Measurements from ENCODE around the gene CFAP157.

CFAP157 gene

DNA sequence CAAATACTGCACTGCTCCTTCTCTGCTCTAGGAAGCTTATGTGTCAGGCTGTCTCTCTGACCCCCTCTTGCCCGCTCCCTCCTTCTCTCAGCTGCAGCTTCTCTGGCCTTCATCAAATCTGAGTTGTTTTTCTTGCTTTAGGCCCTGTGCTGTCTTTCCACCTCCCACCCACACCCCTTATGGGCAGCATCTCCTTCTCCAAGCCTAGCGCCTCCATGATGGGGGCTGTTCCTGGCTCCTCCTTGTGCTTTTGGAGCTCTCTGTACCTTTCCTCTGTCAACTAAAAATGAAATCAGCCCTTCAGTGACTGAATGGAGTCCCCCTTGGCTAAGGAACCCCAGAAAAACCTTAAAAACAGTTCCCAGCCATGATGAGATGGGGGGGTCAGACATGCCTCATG lies 6.6 kb upstream of the CFAP157 start:
- no peak overlapping the region for H3K27ac ChIP-seq
- no peaks in the 10 kb centered on the region for H3K27me3 ChIP-seq (replicated peaks)
- no peaks in the 10 kb centered on the region for H3K36me3 ChIP-seq (replicated peaks)
- H3K4me3 ChIP-seq (ENCODE audit: low read depth, low read length), result no peak overlapping the region
- TF ChIP-seq, protein P1, sequence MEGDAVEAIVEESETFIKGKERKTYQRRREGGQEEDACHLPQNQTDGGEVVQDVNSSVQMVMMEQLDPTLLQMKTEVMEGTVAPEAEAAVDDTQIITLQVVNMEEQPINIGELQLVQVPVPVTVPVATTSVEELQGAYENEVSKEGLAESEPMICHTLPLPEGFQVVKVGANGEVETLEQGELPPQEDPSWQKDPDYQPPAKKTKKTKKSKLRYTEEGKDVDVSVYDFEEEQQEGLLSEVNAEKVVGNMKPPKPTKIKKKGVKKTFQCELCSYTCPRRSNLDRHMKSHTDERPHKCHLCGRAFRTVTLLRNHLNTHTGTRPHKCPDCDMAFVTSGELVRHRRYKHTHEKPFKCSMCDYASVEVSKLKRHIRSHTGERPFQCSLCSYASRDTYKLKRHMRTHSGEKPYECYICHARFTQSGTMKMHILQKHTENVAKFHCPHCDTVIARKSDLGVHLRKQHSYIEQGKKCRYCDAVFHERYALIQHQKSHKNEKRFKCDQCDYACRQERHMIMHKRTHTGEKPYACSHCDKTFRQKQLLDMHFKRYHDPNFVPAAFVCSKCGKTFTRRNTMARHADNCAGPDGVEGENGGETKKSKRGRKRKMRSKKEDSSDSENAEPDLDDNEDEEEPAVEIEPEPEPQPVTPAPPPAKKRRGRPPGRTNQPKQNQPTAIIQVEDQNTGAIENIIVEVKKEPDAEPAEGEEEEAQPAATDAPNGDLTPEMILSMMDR (IDR thresholded peaks at IDR 0.05; ENCODE audit: low read depth, low read length, missing control alignments), result no peak
- no peak for DNase-seq
- in situ Hi-C loops (cut with HindIII; ENCODE audit: low pct_ligation_motif_present, low sequenced_read_pairs), result no loop called here

DNA sequence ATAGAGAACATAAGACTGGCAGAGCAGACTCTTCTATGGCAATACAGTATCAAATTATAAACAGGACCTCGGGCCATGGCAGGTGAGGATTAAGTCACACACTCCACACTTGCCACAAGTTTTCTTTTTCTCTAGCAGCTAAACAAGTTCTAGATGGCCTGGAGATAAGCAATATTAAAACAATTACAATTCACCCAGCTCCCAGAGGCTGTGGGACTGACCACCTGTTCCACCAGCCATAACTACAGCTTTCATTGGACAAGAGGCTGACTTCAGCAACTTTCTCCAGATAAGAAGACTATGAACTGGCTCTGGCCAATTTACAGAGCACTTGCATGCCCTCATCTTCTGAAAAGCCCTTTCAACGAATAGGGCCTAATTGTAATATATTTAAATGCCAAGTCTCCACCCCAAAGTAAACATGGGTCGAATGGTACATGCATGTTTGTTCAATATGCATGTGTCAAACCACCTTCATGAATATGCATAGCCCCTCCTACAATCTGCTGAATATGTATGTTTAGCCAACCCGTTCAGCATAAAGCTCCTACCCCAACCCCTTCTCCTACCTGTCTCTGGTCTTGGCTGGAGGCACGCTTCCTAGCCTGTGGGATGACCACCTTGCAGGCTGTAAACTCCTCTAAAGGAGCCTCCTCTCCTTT lies 6.1 kb upstream of the CFAP157 start:
- in situ Hi-C loops (cut with HindIII; ENCODE audit: low pct_ligation_motif_present, low sequenced_read_pairs), result no loop called here
- no peak overlapping the region for H3K4me3 ChIP-seq (ENCODE audit: low read depth, low read length)
- no peaks in the 10 kb centered on the region for H3K36me3 ChIP-seq (replicated peaks)
- TF ChIP-seq, protein P1 (IDR thresholded peaks at IDR 0.05; ENCODE audit: low read depth, low read length, missing control alignments), result no peak
- H3K27ac ChIP-seq, result no peak overlapping the region
- H3K27me3 ChIP-seq (replicated peaks), result no peaks in the 10 kb centered on the region
- DNase-seq, result no peak

DNA sequence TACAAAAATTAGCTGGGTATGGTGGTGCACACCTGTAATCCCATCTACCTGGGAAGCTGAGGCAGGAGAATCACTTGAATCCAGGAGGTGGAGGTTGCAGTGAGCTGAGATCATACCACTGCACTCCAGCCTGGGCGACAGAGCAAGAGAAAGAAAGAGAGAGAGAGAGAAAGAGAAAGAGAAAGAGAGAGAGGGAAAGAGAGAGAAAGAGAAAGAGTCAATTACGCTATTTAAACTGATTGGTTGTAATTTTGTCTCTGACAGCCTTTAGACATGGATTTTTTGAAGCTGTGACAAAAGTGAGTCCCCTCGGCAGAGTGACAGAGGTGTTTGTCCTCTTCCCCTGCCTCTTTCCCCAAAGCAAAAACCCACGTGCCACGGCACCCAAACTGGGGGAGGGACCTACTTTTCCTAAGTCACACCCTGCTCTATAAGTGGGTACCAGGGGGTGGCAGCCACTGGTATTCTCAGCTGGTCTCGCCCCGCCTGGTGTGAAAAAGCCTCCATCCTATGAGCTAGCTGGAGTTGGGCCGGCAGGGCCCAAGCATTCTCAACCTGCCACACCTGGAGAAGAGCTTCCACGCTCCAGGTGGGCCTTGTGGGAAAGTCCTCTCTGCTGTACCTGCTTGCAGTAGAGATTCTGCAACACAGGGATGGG lies 3.4 kb upstream of the CFAP157 start:
- Histone ChIP-seq H3K4me3 (ENCODE audit: low read depth, low read length) (no peak overlapping the region), H3K27ac (no peak overlapping the region), H3K27me3 (replicated peaks) (no peaks in the 10 kb centered on the region), H3K36me3 (replicated peaks) (no peaks in the 10 kb centered on the region)
- TF ChIP-seq, protein P1 (IDR thresholded peaks at IDR 0.05; ENCODE audit: low read depth, low read length, missing control alignments), result no peak
- no peak for DNase-seq
- in situ Hi-C loops (cut with HindIII; ENCODE audit: low pct_ligation_motif_present, low sequenced_read_pairs), result no loop called here

DNA sequence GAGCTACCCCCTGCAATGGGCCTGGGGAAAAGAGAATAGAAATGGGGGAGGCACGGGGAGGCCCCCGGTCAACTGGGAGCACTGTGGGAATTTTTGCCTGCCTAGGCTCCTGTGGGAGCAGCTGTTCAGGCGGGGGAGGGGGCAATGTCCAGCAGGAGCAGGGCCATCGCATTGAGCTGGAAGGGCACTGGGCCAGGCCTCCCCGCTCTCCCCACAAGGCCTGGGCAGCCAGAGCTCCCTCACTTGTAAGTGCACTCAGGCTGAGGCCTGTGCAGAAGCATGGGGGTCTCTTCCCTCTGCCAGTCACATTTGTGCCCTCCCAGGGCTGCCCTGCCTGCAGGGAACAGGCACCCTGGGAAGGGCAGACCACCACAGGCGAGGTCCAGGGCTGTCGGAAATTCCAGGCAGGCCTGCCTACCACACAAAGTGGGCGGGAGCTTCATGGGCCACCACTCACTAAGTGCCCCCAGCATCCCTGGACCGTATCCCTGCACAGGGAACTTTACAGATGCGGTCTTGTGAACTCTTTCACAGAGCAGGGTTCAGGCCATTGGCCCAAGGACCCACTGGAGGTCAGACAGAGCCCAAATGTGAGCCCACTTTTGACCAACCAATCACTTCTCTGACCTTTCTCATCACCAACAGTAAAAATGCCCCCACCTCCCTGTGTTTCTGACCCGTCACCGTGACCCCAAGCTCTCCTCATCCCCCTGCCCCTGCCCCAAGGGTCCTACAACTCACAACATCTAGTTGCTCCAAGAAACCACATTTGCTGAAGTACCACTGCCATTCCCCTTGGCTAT lies 1.0 kb upstream of the CFAP157 start:
- Histone ChIP-seq H3K36me3 (replicated peaks) (no peaks in the 10 kb centered on the region), H3K27ac (no peak overlapping the region), H3K27me3 (replicated peaks) (no peaks in the 10 kb centered on the region), H3K4me3 (ENCODE audit: low read depth, low read length) (no peak overlapping the region)
- no peak for DNase-seq
- TF ChIP-seq, protein P1 (IDR thresholded peaks at IDR 0.05; ENCODE audit: low read depth, low read length, missing control alignments), result no peak
- in situ Hi-C loops (cut with HindIII; ENCODE audit: low pct_ligation_motif_present, low sequenced_read_pairs), result no loop called here

DNA sequence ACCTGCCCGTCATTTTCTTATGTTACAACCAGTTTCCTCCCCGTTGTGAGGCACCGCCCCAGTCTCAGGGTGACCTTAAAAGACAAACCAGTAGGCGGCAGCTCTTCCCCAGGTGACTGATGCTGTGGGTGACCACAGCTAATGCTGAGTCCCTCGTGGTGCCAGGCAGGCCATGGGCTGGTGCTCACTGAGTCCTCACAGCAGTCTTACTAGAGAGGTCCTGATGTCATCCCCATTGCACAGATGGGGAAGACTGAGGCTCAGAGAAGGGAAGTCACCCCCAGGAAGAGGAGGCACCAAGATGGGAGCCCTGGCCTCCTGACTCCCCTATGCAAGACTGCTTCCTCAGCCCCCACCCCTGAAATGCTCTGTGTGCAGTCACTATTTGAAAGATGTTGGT lies 978 bp downstream of the CFAP157 start:
- H3K27me3 ChIP-seq (replicated peaks), result no peaks in the 10 kb centered on the region
- H3K36me3 ChIP-seq (replicated peaks), result no peaks in the 10 kb centered on the region
- H3K4me3 ChIP-seq (ENCODE audit: low read depth, low read length), result no peak overlapping the region
- DNase-seq, result no peak
- TF ChIP-seq, protein P1 (IDR thresholded peaks at IDR 0.05; ENCODE audit: low read depth, low read length, missing control alignments), result no peak
- in situ Hi-C loops (cut with HindIII; ENCODE audit: low pct_ligation_motif_present, low sequenced_read_pairs), result no loop called here
- no peak overlapping the region for H3K27ac ChIP-seq

Data from brain microvascular endothelial cell (primary cell).